ENCODE results near the gene KDM1B.

- TF ChIP-seq CTCF (IDR thresholded peaks at IDR 0.05) (no peak), POLR2AphosphoS5 (IDR thresholded peaks at IDR 0.05) (no peak), POLR2A (IDR thresholded peaks at IDR 0.05) (no peak)
Measured at GRCh38 chr6:18221288-18221615, 66.0 kb downstream of the KDM1B start.

Data from prostate gland (tissue), 2 donors.